HCT116 (cell line): ENCODE measurements around the gene KIRREL3. TPM values are rescaled to one million over a fixed set of nuclear protein-coding genes. Genes with fewer than 3 reads are reported as not detected.

ENCODE experiments used
- ATAC-seq: fragments of 200-7000 bp; cut with Tn5 transposase; 2 replicates; pipeline ENCODE4 v1.9.1; 2020; ENCODE audit warnings: mild to moderate bottlenecking, moderate library complexity
- BruUV-seq: library from RNA; stranded (reverse); fragments of 400-500 nt; replicated peaks from 2 replicates; lab custom pipeline; 2021; lab: Mats Ljungman, UMichigan
- CTCF ChIA-PET: fragments of 300-600 bp; sonication (Branson Sonifier 250); formaldehyde crosslinking; loops from one replicate; lab custom pipeline; 2021; ENCODE audit warnings: antibody characterized with exemption; lab: Charles Lee
- POLR2A ChIA-PET: fragments of 300-600, 350-600 bp; sonication (Branson Sonifier 250); formaldehyde crosslinking; loops from one replicate; lab custom pipeline; 2021; ENCODE audit warnings: antibody characterized with exemption; lab: Charles Lee
- RAD21 ChIA-PET, 2 experiments: fragments of 300-600 bp; sonication (Branson Sonifier 250); formaldehyde crosslinking; loops; one replicate each; lab custom pipeline; 2023; ENCODE audit warnings: low total read pairs in 2 of 2; ENCODE audit not compliant: uncharacterized antibody in 2 of 2, unreplicated experiment in 2 of 2, low non-redundant PET in 1 of 2; lab: Charles Lee
- DNase-seq: peaks from one replicate; pipeline ENCODE4 v3.0.0-alpha.2; 2010; ENCODE audit warnings: low read depth, low spot score
- H2AFZ ChIP-seq: fragments of 200-600 bp; shearing (Covaris generic), sonication (generic); 2 replicates; pipeline ENCODE4 v1.6.1; 2017; ENCODE audit warnings: low read depth, mixed run types, mixed read lengths, antibody characterized with exemption, low read length; ENCODE audit not compliant: poor library complexity, severe bottlenecking
- H3K27ac ChIP-seq: 2 replicates; pipeline ENCODE4 v1.5.1; 2012; ENCODE audit warnings: low read depth, low read length
- H3K27me3 ChIP-seq: fragments of 200-600 bp; sonication (generic); 2 replicates; pipeline ENCODE4 v1.6.1; 2016; ENCODE audit warnings: mixed run types, low read length, mixed read lengths; ENCODE audit not compliant: insufficient read depth
- H3K36me3 ChIP-seq, 2 experiments: fragments of 200-500 bp in 1 of 2; fragments of 200-600 bp in 1 of 2; sonication (Bioruptor generic) in 1 of 2; sonication (generic) in 1 of 2; 2 replicates each; pipeline versions ENCODE4 v1.5.1 to v1.6.1; 2014 to 2016; ENCODE audit warnings: low read length in 2 of 2, inconsistent platforms in 1 of 2, mixed read lengths in 1 of 2, mixed run types in 1 of 2; ENCODE audit not compliant: insufficient read depth in 2 of 2, control insufficient read depth in 1 of 2
- H3K4me1 ChIP-seq, 2 experiments: fragments of 200-600 bp in 1 of 2; sonication (generic) in 1 of 2; 2 replicates each; pipeline versions ENCODE4 v1.5.1 to v1.6.1; 2012 to 2017; ENCODE audit warnings: low read length in 2 of 2, inconsistent platforms in 1 of 2, mild to moderate bottlenecking in 1 of 2, mixed read lengths in 1 of 2, mixed run types in 1 of 2, moderate library complexity in 1 of 2; ENCODE audit not compliant: insufficient read depth in 2 of 2, control insufficient read depth in 1 of 2
- H3K4me2 ChIP-seq: fragments of 200-600 bp; sonication (generic); 2 replicates; pipeline ENCODE4 v1.6.1; 2017; ENCODE audit warnings: mixed run types, low read length, mixed read lengths
- H3K4me3 ChIP-seq, 2 experiments: fragments of 200-600 bp in 1 of 2; sonication (generic) in 1 of 2; replicated peaks in 1 of 2; 2 replicates each; pipeline ENCODE4 v1.5.1; 2011 to 2016; ENCODE audit warnings: low read length in 2 of 2, control low read depth in 1 of 2, low read depth in 1 of 2, mild to moderate bottlenecking in 1 of 2, mixed read lengths in 1 of 2, mixed run types in 1 of 2
- H3K79me2 ChIP-seq: fragments of 200-600 bp; sonication (generic); 2 replicates; pipeline ENCODE4 v1.6.1; 2017; ENCODE audit warnings: mild to moderate bottlenecking, mixed run types, low read length, moderate library complexity, mixed read lengths; ENCODE audit not compliant: insufficient read depth
- H3K9ac ChIP-seq: fragments of 200-600 bp; sonication (generic); 2 replicates; pipeline ENCODE4 v1.6.1; 2016; ENCODE audit warnings: low read length, mixed read lengths
- H3K9me2 ChIP-seq: fragments of 200-600 bp; sonication (generic), shearing (Covaris generic); 2 replicates; pipeline ENCODE4 v1.6.1; 2017; ENCODE audit warnings: mixed run types, mild to moderate bottlenecking, moderate library complexity; ENCODE audit not compliant: insufficient read depth
- H3K9me3 ChIP-seq, 2 experiments: fragments of 200-500 bp in 1 of 2; fragments of 200-600 bp in 1 of 2; sonication (Bioruptor generic) in 1 of 2; sonication (generic) in 1 of 2; 2 replicates each; pipeline ENCODE4 v1.6.1; 2014 to 2017; ENCODE audit warnings: low read length in 2 of 2, mixed read lengths in 2 of 2, inconsistent platforms in 1 of 2, low read depth in 1 of 2, mild to moderate bottlenecking in 1 of 2, mixed run types in 1 of 2, moderate library complexity in 1 of 2; ENCODE audit not compliant: control insufficient read depth in 1 of 2, insufficient read depth in 1 of 2
- H4K20me1 ChIP-seq: fragments of 200-600 bp; sonication (generic), shearing (Covaris generic); 2 replicates; pipeline ENCODE4 v1.6.1; 2017; ENCODE audit warnings: mixed run types, mild to moderate bottlenecking, moderate library complexity; ENCODE audit not compliant: insufficient read depth
- ATF3 ChIP-seq: IDR thresholded peaks from 2 replicates; pipeline ENCODE4 v1.6.1; 2012
- CTCF ChIP-seq, 3 experiments: fragments of 200-600 bp in 1 of 3; sonication (generic) in 1 of 3; IDR thresholded peaks in 2 of 3; conservative IDR thresholded peaks in 1 of 3; 2 replicates each; pipeline ENCODE4 v1.5.1; 2012 to 2017; ENCODE audit warnings: low read depth in 2 of 3, low read length in 2 of 3, antibody characterized with exemption in 1 of 3, borderline replicate concordance in 1 of 3, control low read depth in 1 of 3, mild to moderate bottlenecking in 1 of 3, mixed read lengths in 1 of 3, mixed run types in 1 of 3, moderate library complexity in 1 of 3; ENCODE audit not compliant: insufficient read depth in 1 of 3
- EGR1 ChIP-seq: IDR thresholded peaks from 2 replicates; pipeline ENCODE4 v1.6.1; 2012; ENCODE audit warnings: low read depth
- EZH2phosphoT487 ChIP-seq: fragments of 200-600 bp; IDR thresholded peaks from 2 replicates; pipeline ENCODE4 v1.6.1; 2018; ENCODE audit warnings: antibody characterized with exemption, borderline replicate concordance
- FOSL1 ChIP-seq: IDR thresholded peaks from 2 replicates; pipeline ENCODE4 v1.6.1; 2012; ENCODE audit warnings: low read depth
- POLR2A ChIP-seq: IDR thresholded peaks from 2 replicates; pipeline ENCODE4 v1.7.0; 2011; ENCODE audit warnings: borderline replicate concordance; ENCODE audit not compliant: insufficient read depth, insufficient read length; ENCODE audit errors: extremely low read depth
- SIN3A ChIP-seq: IDR thresholded peaks from 2 replicates; pipeline ENCODE4 v1.6.1; 2012; ENCODE audit warnings: low read depth
- SP1 ChIP-seq: IDR thresholded peaks from 2 replicates; pipeline ENCODE4 v1.6.1; 2012; ENCODE audit warnings: low read depth
- SRF ChIP-seq: IDR thresholded peaks from 2 replicates; pipeline ENCODE4 v1.6.1; 2012; ENCODE audit warnings: low read depth
- YY1 ChIP-seq: IDR thresholded peaks from 2 replicates; pipeline ENCODE4 v1.6.1; 2011; ENCODE audit warnings: low read length, low read depth, moderate library complexity, mild to moderate bottlenecking; ENCODE audit not compliant: insufficient replicate concordance; ENCODE audit errors: extremely low read depth
- intact Hi-C: fragments of 100-400 bp; cut with micrococcal nuclease; formaldehyde crosslinking; loops from 2 replicates; pipeline ENCODE4 v1.10.0; 2022
- total RNA-seq: library from RNA; stranded (reverse); gene quantifications from one replicate; pipeline ENCODE4 v1.2.1, GENCODE V29; 2021; ENCODE audit not compliant: unreplicated experiment

The KIRREL3 gene
- total RNA-seq, 1 experiment from 2014 or later: not detected

- ChIA-PET POLR2A (no interaction called here), RAD21 (interaction anchor here in 1 of 2 experiments (0.6 kb wide), 1 partner anchor 134 kb away, joined by 5 read pairs; no protein-coding TSS in a partner anchor), CTCF (no interaction called here)
- no peak for DNase-seq
- H4K20me1 ChIP-seq: no peaks in the 10 kb centered on the region
- no peak overlapping the region for H3K4me3 ChIP-seq
- no peaks in the 10 kb centered on the region for H3K36me3 ChIP-seq
- H3K9me3 ChIP-seq: no peaks in the 10 kb centered on the region
- no TSS peak for BruUV-seq
- H3K9me2 ChIP-seq: no peaks in the 10 kb centered on the region
- H2AFZ ChIP-seq: no peak overlapping the region
- TF ChIP-seq POLR2A (no peak), FOSL1 (no peak), SIN3A (no peak), ATF3 (no peak), SRF (no peak), CTCF (IDR thresholded peaks at IDR 0.05 in 2 of 3, conservative IDR thresholded peaks at IDR 0.05 in 1 of 3; ENCODE audit: borderline replicate concordance in 1 of 3, insufficient read depth in 1 of 3, low read depth in 2 of 3, low read length in 2 of 3) (no peak), EGR1 (no peak), SP1 (no peak), EZH2phosphoT487 (no peak), YY1 (no peak)
- no peak overlapping the region for H3K27ac ChIP-seq
- H3K4me1 ChIP-seq: no peaks in the 10 kb centered on the region
- H3K4me2 ChIP-seq: no peak overlapping the region
- H3K79me2 ChIP-seq: no peaks in the 10 kb centered on the region
- intact Hi-C loops: no loop called here
- no peaks in the 10 kb centered on the region for H3K27me3 ChIP-seq
- no peak overlapping the region for H3K9ac ChIP-seq
- no peak for ATAC-seq
Measured at GRCh38 chr11:126487711-126488110, 512.9 kb downstream of the KIRREL3 start.
